GM23338 (cell line): ENCODE data around the gene PAK1IP1. TPM values are rescaled to one million over a fixed set of nuclear protein-coding genes. Genes with fewer than 3 reads are reported as not detected.

Source experiments
- ATAC-seq: fragments of 200-7000 bp; cut with Tn5 transposase; 3 replicates; pipeline ENCODE4 v1.9.1; 2020
- DNase-seq: peaks from one replicate; pipeline ENCODE4 v3.0.0-alpha.2; 2015; ENCODE audit warnings: low spot score
- H2AFZ ChIP-seq: fragments of 200-600 bp; sonication (generic); 2 replicates; pipeline ENCODE4 v1.8.0; 2016; ENCODE audit warnings: antibody characterized with exemption, mild to moderate bottlenecking, moderate library complexity
- H3F3A ChIP-seq: fragments of 200-600 bp; sonication (generic); replicated peaks from 2 replicates; pipeline ENCODE4 v1.8.0; 2017; ENCODE audit warnings: antibody characterized with exemption, mixed run types, low read depth
- H3K27ac ChIP-seq: fragments of 200-600 bp; sonication (generic); 2 replicates; pipeline ENCODE4 v1.6.1; 2016; ENCODE audit warnings: low read depth
- H3K27me3 ChIP-seq: fragments of 200-600 bp; sonication (generic); 2 replicates; pipeline ENCODE4 v1.8.0; 2016; ENCODE audit warnings: mild to moderate bottlenecking, mixed run types, moderate library complexity; ENCODE audit not compliant: insufficient read depth
- H3K36me3 ChIP-seq: fragments of 200-600 bp; sonication (generic); 2 replicates; pipeline ENCODE4 v1.8.0; 2016; ENCODE audit warnings: mild to moderate bottlenecking; ENCODE audit not compliant: insufficient read depth
- H3K4me1 ChIP-seq: fragments of 200-600 bp; sonication (generic); 2 replicates; pipeline ENCODE4 v1.8.0; 2016; ENCODE audit warnings: mild to moderate bottlenecking, moderate library complexity; ENCODE audit not compliant: insufficient read depth
- H3K4me2 ChIP-seq: fragments of 200-600 bp; sonication (generic); 2 replicates; pipeline ENCODE4 v1.7.1; 2017; ENCODE audit warnings: mixed run types
- H3K4me3 ChIP-seq: fragments of 200-600 bp; sonication (generic); 2 replicates; pipeline ENCODE4 v1.6.1; 2016; ENCODE audit warnings: mixed run types
- H3K79me2 ChIP-seq: fragments of 200-600 bp; sonication (generic); replicated peaks from 2 replicates; pipeline ENCODE4 v1.8.0; 2017; ENCODE audit warnings: mild to moderate bottlenecking; ENCODE audit not compliant: insufficient read depth
- H3K9me2 ChIP-seq: fragments of 200-600 bp; sonication (generic); 2 replicates; pipeline ENCODE4 v1.8.0; 2017; ENCODE audit not compliant: insufficient read depth
- H4K20me1 ChIP-seq: fragments of 200-600 bp; sonication (generic); replicated peaks from 2 replicates; pipeline ENCODE4 v1.8.0; 2017; ENCODE audit warnings: mild to moderate bottlenecking; ENCODE audit not compliant: insufficient read depth
- H3K27ac Mint-ChIP-seq: 2 replicates; pipeline ENCODE4 v1.8.0; 2020; ENCODE audit warnings: inconsistent platforms, mild to moderate bottlenecking, moderate library complexity, mixed read lengths
- H3K27me3 Mint-ChIP-seq: 3 replicates; pipeline ENCODE4 v1.8.0; 2022; ENCODE audit warnings: low read depth, mild to moderate bottlenecking, moderate library complexity, mixed read lengths, inconsistent platforms; ENCODE audit not compliant: insufficient read depth, poor library complexity
- H3K36me3 Mint-ChIP-seq: 3 replicates; pipeline ENCODE4 v1.8.0; 2021; ENCODE audit warnings: low read depth, mild to moderate bottlenecking, inconsistent platforms, moderate library complexity, mixed read lengths
- H3K4me1 Mint-ChIP-seq: 3 replicates; pipeline ENCODE4 v1.8.0; 2020; ENCODE audit warnings: mild to moderate bottlenecking, inconsistent platforms, mixed read lengths
- H3K4me3 Mint-ChIP-seq: 3 replicates; pipeline ENCODE4 v1.8.0; 2021; ENCODE audit warnings: moderate library complexity, mild to moderate bottlenecking, inconsistent platforms, mixed read lengths
- H3K9me3 Mint-ChIP-seq: 3 replicates; pipeline ENCODE4 v1.8.0; 2020; ENCODE audit warnings: moderate library complexity, mild to moderate bottlenecking, inconsistent platforms, mixed read lengths
- CREB1 ChIP-seq: fragments of 250-450 bp; sonication (Bioruptor Pico); IDR thresholded peaks from 2 replicates; pipeline ENCODE4 v1.5.0; 2020; ENCODE audit warnings: low read depth, mild to moderate bottlenecking, moderate library complexity
- CTCF ChIP-seq, 2 experiments: fragments of 200-600 bp in 1 of 2; sonication (generic) in 1 of 2; conservative IDR thresholded peaks; 2 replicates each; pipeline versions ENCODE4 v1.5.1 to v1.6.1; 2016 to 2017; ENCODE audit warnings: antibody characterized with exemption in 2 of 2, low read depth in 2 of 2, mild to moderate bottlenecking in 2 of 2, moderate library complexity in 1 of 2
- EZH2 ChIP-seq: fragments of 200-600 bp; sonication (generic); IDR thresholded peaks from one replicate; pipeline ENCODE4 v1.8.0; 2017; ENCODE audit warnings: antibody characterized with exemption, mild to moderate bottlenecking, low read depth; ENCODE audit not compliant: unreplicated experiment
- EZH2phosphoT487 ChIP-seq: fragments of 200-600 bp; sonication (generic); IDR thresholded peaks from one replicate; pipeline ENCODE4 v1.8.1; 2018; ENCODE audit warnings: antibody characterized with exemption; ENCODE audit not compliant: unreplicated experiment
- JUNB ChIP-seq: IDR thresholded peaks from one replicate; pipeline ENCODE4 v1.6.1; 2016; ENCODE audit warnings: antibody characterized with exemption; ENCODE audit not compliant: unreplicated experiment
- NANOG ChIP-seq: IDR thresholded peaks from 2 replicates; pipeline ENCODE4 v1.6.1; 2016; ENCODE audit warnings: antibody characterized with exemption, borderline replicate concordance
- POLR2AphosphoS5 ChIP-seq: IDR thresholded peaks from 2 replicates; pipeline ENCODE4 v1.6.1; 2016; ENCODE audit warnings: antibody characterized with exemption, low read depth
- REST ChIP-seq: IDR thresholded peaks from one replicate; pipeline ENCODE4 v1.6.1; 2018; ENCODE audit warnings: antibody characterized with exemption; ENCODE audit not compliant: unreplicated experiment
- ZNF114 ChIP-seq: fragments of 250-450 bp; sonication (Bioruptor Pico); IDR thresholded peaks from 2 replicates; pipeline ENCODE4 v1.5.0; 2020; ENCODE audit warnings: mild to moderate bottlenecking, moderate library complexity
- ZNF462 ChIP-seq: fragments of 250-450 bp; sonication (Bioruptor Pico); IDR thresholded peaks from 2 replicates; pipeline ENCODE4 v1.5.0; 2020; ENCODE audit warnings: mild to moderate bottlenecking, moderate library complexity
- polyA plus RNA-seq: library from polyadenylated mRNA; unstranded; fragments of >200 nt; fragmentation: Nextera tagmentation; extraction: Ambion mirVana; gene quantifications from 2 replicates; pipeline ENCODE4 v1.2.1, GENCODE V29; 2016
- total RNA-seq: library from RNA; depleted of rRNA; stranded (reverse); fragments of >200 nt; shearing (Covaris generic); gene quantifications from 2 replicates; pipeline ENCODE4 v1.2.3, GENCODE V29; 2014

PAK1IP1 gene
- total and polyA plus RNA-seq, 2 experiments from 2014 or later = 45.5 to 93.2 TPM

- Mint-ChIP-seq H3K27me3 (peaks cover 5% of the 10 kb centered on the region), H3K27ac (no peak overlapping the region; the same call in 1 of the 2 replicates), H3K9me3 (no peaks in the 10 kb centered on the region), H3K36me3 (peaks cover 35% of the 10 kb centered on the region), H3K4me1 (no peaks in the 10 kb centered on the region), H3K4me3 (no peak overlapping the region)
- Histone ChIP-seq H3K9me2 (no peaks in the 10 kb centered on the region), H3K4me2 (no peak overlapping the region), H3K4me3 (no peak overlapping the region), H4K20me1 (no peaks in the 10 kb centered on the region), H3K27me3 (no peaks in the 10 kb centered on the region), H3F3A (no peaks in the 10 kb centered on the region), H3K4me1 (no peaks in the 10 kb centered on the region), H2AFZ (no peak overlapping the region), H3K79me2 (no peaks in the 10 kb centered on the region; the same call in 1 of the 2 replicates), H3K36me3 (peaks cover 6% of the 10 kb centered on the region; the same call in 1 of the 2 replicates), H3K27ac (no peak overlapping the region)
- ATAC-seq = no peak
- TF ChIP-seq EZH2phosphoT487 = no peak
- DNase-seq = no peak
These were observed 39.1 kb downstream of the PAK1IP1 start for GRCh38 chr6:10733863-10734262.

- H3K27ac ChIP-seq = no peak overlapping the region
- Mint-ChIP-seq H3K4me1 (no peaks in the 10 kb centered on the region), H3K27me3 (peaks cover 10% of the 10 kb centered on the region), H3K27ac (no peak overlapping the region), H3K4me3 (no peak overlapping the region), H3K9me3 (no peaks in the 10 kb centered on the region), H3K36me3 (peaks cover 30% of the 10 kb centered on the region)
- H3K79me2 ChIP-seq = no peaks in the 10 kb centered on the region; the same call in 1 of the 2 replicates
- ATAC-seq (no peak), DNase-seq (no peak)
- no peaks in the 10 kb centered on the region for H3F3A ChIP-seq
- no peaks in the 10 kb centered on the region for H3K27me3 ChIP-seq
- no peaks in the 10 kb centered on the region for H3K36me3 ChIP-seq
- no peak overlapping the region for H3K4me3 ChIP-seq
- H3K4me1 ChIP-seq = no peaks in the 10 kb centered on the region
- no peak overlapping the region for H2AFZ ChIP-seq
- H4K20me1 ChIP-seq = no peaks in the 10 kb centered on the region
- H3K9me2 ChIP-seq = no peaks in the 10 kb centered on the region
- H3K4me2 ChIP-seq = no peak overlapping the region
- no peak for TF ChIP-seq REST
- TF ChIP-seq NANOG = no peak
- no peak for TF ChIP-seq EZH2phosphoT487
- no peak for TF ChIP-seq CREB1
- TF ChIP-seq CTCF (conservative IDR thresholded peaks at IDR 0.05; ENCODE audit: low read depth in 2 of 2) = no peak
- TF ChIP-seq EZH2 = no peak
- TF ChIP-seq ZNF114 (CRISPR knock-in tag) = no peak
- TF ChIP-seq JUNB = no peak
- TF ChIP-seq ZNF462 (CRISPR knock-in tag) = no peak
- no peak for TF ChIP-seq POLR2AphosphoS5
These were observed 42.0 kb downstream of the PAK1IP1 start for GRCh38 chr6:10736731-10737130.
